Measurements from ENCODE around the gene CLIC4. TPM values are rescaled to one million over a fixed set of nuclear protein-coding genes. Genes with fewer than 3 reads are reported as not detected.

Gene CLIC4
- total RNA-seq, 1 experiment from 2014 or later = 230 TPM

DNA sequence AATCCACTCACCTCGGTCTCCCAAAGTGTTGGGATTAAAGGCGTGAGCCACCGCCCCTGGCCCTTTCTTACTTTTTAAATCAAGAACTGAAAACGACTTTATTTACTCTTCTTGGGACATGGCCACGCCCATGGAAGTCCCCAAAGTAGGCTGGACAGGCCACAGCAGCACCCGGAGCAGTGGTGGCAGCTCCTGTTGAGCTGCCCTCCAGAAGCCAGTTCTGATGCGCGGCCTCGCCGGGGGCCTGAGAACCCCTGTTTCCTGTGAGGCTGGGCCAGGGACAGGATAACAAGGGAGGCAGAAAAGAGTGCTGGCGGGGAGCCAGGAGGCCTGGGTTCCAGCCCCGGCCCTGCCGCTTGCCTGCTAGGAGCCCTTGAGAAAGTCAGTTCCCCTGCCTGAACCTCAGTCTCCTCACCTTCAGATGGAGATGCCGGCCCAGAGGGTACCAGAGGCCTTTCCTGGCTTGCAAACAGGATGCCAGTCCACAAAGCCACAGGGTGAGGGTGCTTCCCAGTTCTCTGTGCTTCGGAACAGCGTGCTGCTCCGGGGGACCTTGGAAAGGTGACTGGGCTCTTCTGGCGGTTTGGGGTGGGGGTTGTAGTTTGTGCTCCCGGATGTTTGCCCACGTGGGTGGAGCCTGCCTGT lies 125.4 kb downstream of the CLIC4 start:
- no peak overlapping the region for H3K18ac ChIP-seq (ENCODE audit: insufficient read length, low read depth, low read length)
- no peak overlapping the region for H2BK120ac ChIP-seq (ENCODE audit: low read depth, low read length, poor library complexity, severe bottlenecking)
- peaks cover 4% of the 10 kb centered on the region for H3K27me3 Mint-ChIP-seq (ENCODE audit: low read depth)
- H3K4me3 Mint-ChIP-seq = no peak overlapping the region
- no peak overlapping the region for H3K23ac ChIP-seq (ENCODE audit: insufficient read length, low read depth, low read length)
- DNase-seq = no peak
- H2BK12ac ChIP-seq (ENCODE audit: insufficient read length, low read depth, low read length) = no peak overlapping the region
- no peak overlapping the region for H3K27ac ChIP-seq (ENCODE audit: insufficient read length, low read depth, low read length)
- H4K91ac ChIP-seq (ENCODE audit: insufficient read length, low read depth, low read length) = no peak overlapping the region
- no CpG with 5 or more reads among the region's 20 CpGs for WGBS (ENCODE audit: extremely low coverage, insufficient read length, low lambda C conversion rate)
- H2AK5ac ChIP-seq (ENCODE audit: insufficient read length, low read length) = no peak overlapping the region
- no peak overlapping the region for H2BK15ac ChIP-seq (ENCODE audit: low read depth, low read length)
- no peaks in the 10 kb centered on the region for H3K27me3 ChIP-seq (ENCODE audit: insufficient read depth, low read length)
- no peak overlapping the region for H3K9ac ChIP-seq (ENCODE audit: extremely low read depth, insufficient read length, low read length)
- H2BK20ac ChIP-seq (ENCODE audit: low read depth, low read length, poor library complexity, severe bottlenecking) = no peak overlapping the region
- H3K27ac Mint-ChIP-seq = no peak overlapping the region; a peak in 1 of 7 replicates
- no peaks in the 10 kb centered on the region for H4K20me1 ChIP-seq (ENCODE audit: control insufficient read depth, insufficient read depth, insufficient read length)
- TF ChIP-seq, protein P1, sequence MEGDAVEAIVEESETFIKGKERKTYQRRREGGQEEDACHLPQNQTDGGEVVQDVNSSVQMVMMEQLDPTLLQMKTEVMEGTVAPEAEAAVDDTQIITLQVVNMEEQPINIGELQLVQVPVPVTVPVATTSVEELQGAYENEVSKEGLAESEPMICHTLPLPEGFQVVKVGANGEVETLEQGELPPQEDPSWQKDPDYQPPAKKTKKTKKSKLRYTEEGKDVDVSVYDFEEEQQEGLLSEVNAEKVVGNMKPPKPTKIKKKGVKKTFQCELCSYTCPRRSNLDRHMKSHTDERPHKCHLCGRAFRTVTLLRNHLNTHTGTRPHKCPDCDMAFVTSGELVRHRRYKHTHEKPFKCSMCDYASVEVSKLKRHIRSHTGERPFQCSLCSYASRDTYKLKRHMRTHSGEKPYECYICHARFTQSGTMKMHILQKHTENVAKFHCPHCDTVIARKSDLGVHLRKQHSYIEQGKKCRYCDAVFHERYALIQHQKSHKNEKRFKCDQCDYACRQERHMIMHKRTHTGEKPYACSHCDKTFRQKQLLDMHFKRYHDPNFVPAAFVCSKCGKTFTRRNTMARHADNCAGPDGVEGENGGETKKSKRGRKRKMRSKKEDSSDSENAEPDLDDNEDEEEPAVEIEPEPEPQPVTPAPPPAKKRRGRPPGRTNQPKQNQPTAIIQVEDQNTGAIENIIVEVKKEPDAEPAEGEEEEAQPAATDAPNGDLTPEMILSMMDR (conservative IDR thresholded peaks at IDR 0.05) = no peak
- no peaks in the 10 kb centered on the region for H3K9me3 ChIP-seq (ENCODE audit: control insufficient read depth, low read depth, low read length)
- no peak overlapping the region for H3T11ph ChIP-seq (ENCODE audit: low read length)
- H4K8ac ChIP-seq (replicated peaks; ENCODE audit: insufficient read length, low read depth, low read length) = no peak overlapping the region
- H3K4ac ChIP-seq (ENCODE audit: low read depth, low read length) = no peak overlapping the region
- H3K4me1 ChIP-seq (ENCODE audit: insufficient read depth, low read length) = no peaks in the 10 kb centered on the region
- no peak overlapping the region for H3K4me2 ChIP-seq (ENCODE audit: insufficient read depth, insufficient read length, low read length)
- no peaks in the 10 kb centered on the region for H3K79me1 ChIP-seq (ENCODE audit: insufficient read depth, low read depth, low read length, poor library complexity, severe bottlenecking)
- no peaks in the 10 kb centered on the region for H3K9me3 Mint-ChIP-seq
- peaks cover 4 to 7% of the 10 kb centered on the region in 2 experiments for H3K4me1 Mint-ChIP-seq
- no peak overlapping the region for H3K56ac ChIP-seq (ENCODE audit: insufficient read length, low read depth, low read length)
- no peak overlapping the region for H2BK5ac ChIP-seq (ENCODE audit: insufficient read length, low read length)
- H3K36me3 Mint-ChIP-seq (ENCODE audit: insufficient read depth in 1 of 3, low read depth in 3 of 3) = no peaks in the 10 kb centered on the region
- no peak overlapping the region for H2AFZ ChIP-seq (ENCODE audit: low read length)
- no peak overlapping the region for H4K5ac ChIP-seq (ENCODE audit: insufficient read length, low read depth, low read length)
- H3K14ac ChIP-seq (ENCODE audit: insufficient read depth, low read length) = no peak overlapping the region
- no peaks in the 10 kb centered on the region for H3K23me2 ChIP-seq (ENCODE audit: insufficient read length, low read depth, low read length, poor library complexity, severe bottlenecking)
- H3K79me2 ChIP-seq (ENCODE audit: insufficient read depth, low read length) = no peaks in the 10 kb centered on the region

All from H9 (cell line).